AG10803 (cell line): ENCODE data around the gene TMEM101.

Source experiments
- DNase-seq: peaks from one replicate; pipeline ENCODE4 v3.0.0; 2010; ENCODE audit warnings: low read depth
- H3K4me3 ChIP-seq: 2 replicates; pipeline ENCODE4 v1.5.1; 2011; ENCODE audit warnings: mild to moderate bottlenecking, low read length, control low read depth
- TF ChIP-seq, protein P1 (sequence below): conservative IDR thresholded peaks from 2 replicates; pipeline ENCODE4 v1.5.1; 2011; ENCODE audit warnings: mild to moderate bottlenecking, low read length, control low read depth, inconsistent platforms

Gene TMEM101

DNA sequence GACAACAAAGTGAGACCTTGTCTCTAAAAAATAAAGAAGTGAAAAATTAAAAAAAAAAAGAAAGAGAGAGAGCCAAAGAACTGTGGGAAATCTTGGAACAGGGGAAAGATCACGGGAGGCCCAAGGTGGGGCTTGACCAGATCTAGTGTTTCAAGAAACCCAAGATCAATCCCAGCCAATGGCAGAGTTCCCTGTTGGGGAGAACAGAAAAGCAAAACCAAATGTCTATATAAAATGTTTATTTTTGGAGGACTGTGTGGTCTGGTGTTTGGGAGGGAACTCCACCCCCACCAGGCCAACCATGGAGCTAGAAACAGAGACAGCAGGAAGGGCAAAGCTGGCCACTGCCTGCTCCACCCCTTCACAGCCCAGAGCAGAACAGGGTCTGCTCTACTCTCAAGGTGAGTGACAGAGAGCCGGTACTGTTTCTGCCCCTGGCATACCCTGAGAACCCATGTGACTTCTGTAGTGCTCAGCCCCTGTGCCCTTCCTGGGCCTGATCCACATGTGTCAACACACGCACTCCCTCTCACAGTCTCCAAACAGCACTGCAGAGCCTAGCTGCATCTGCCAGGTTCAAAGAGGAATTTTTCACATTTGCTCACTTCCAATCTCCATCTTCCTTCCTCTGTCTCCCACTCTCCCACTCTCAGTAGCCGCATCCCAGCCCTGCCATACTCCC is 3.7 kb downstream of the TMEM101 start:
- TF ChIP-seq, protein P1, sequence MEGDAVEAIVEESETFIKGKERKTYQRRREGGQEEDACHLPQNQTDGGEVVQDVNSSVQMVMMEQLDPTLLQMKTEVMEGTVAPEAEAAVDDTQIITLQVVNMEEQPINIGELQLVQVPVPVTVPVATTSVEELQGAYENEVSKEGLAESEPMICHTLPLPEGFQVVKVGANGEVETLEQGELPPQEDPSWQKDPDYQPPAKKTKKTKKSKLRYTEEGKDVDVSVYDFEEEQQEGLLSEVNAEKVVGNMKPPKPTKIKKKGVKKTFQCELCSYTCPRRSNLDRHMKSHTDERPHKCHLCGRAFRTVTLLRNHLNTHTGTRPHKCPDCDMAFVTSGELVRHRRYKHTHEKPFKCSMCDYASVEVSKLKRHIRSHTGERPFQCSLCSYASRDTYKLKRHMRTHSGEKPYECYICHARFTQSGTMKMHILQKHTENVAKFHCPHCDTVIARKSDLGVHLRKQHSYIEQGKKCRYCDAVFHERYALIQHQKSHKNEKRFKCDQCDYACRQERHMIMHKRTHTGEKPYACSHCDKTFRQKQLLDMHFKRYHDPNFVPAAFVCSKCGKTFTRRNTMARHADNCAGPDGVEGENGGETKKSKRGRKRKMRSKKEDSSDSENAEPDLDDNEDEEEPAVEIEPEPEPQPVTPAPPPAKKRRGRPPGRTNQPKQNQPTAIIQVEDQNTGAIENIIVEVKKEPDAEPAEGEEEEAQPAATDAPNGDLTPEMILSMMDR: no peak
- no peak for DNase-seq
- H3K4me3 ChIP-seq: no peak overlapping the region

DNA sequence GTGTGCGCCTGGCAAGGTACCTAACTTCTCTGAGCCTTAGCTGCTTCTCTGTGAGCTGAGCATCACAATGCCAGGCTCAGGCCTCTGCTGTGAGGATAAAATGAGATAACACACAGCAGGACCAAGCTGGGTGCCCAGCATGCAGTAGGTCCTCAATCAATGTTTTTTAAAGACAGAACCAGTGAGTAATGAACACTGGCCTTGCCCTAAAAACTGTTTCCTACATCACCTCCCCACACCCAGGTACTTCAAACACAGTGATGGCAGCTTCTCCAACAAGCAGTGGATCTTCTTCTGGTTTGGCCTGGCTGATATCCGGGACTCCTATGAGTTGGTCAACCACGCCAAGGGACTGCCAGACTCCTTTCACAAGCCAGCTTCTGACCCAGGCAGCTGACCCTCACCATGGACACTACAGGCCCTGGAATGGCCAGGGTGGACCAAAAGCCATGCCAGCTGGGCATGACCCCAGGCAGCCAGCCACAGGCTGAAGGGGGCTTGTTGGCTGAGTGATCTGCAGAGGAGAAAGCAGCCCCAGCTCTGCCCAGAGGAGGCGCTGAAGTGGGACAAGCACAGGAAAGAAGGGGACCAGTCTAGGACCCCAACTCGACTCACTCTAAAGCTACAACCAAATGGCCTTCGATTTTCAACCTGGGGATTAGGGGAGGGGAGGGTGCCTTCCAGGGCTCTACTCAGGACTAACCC is 6.4 kb downstream of the TMEM101 start:
- TF ChIP-seq, protein P1: no peak
- H3K4me3 ChIP-seq: peak overlapping the region; percentile 74
- no peak for DNase-seq

DNA sequence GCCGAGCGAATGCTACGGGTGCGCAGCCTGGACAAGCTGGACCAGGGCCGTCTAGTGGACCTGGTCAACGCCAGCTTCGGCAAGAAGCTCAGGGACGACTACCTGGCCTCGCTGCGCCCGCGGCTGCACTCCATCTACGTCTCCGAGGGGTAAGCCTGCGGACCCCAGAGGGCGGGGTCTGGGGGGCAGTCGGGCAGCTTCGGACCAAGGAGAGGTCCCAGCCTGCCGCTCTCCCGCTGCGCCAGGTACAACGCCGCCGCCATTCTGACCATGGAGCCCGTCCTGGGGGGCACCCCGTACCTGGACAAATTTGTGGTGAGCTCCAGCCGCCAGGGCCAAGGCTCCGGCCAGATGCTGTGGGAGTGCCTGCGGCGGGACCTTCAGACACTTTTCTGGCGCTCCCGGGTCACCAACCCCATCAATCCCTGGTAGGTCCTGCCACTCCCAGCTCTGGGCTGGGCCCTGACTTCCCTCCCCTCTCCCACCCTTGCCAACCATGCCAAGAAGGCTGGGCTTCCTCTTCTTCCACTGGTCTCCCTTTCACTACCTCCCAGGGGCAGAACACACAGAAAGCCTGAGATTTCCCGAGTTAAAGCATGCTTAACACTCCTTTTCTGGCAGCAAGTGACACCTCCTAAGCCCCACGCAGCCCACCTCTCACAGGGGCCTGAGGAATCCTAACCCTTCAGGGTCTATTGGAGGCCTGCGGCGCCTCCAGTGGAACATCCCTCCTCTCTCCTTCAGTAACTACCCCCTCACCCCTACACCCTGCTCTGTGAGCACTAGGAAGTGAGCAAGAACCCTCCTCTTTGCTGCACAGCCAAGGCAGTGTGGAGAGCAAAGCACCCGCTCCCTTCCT is 7.2 kb downstream of the TMEM101 start:
- peak overlapping the region; percentile 74 for H3K4me3 ChIP-seq
- TF ChIP-seq, protein P1: no peak
- no peak for DNase-seq

DNA sequence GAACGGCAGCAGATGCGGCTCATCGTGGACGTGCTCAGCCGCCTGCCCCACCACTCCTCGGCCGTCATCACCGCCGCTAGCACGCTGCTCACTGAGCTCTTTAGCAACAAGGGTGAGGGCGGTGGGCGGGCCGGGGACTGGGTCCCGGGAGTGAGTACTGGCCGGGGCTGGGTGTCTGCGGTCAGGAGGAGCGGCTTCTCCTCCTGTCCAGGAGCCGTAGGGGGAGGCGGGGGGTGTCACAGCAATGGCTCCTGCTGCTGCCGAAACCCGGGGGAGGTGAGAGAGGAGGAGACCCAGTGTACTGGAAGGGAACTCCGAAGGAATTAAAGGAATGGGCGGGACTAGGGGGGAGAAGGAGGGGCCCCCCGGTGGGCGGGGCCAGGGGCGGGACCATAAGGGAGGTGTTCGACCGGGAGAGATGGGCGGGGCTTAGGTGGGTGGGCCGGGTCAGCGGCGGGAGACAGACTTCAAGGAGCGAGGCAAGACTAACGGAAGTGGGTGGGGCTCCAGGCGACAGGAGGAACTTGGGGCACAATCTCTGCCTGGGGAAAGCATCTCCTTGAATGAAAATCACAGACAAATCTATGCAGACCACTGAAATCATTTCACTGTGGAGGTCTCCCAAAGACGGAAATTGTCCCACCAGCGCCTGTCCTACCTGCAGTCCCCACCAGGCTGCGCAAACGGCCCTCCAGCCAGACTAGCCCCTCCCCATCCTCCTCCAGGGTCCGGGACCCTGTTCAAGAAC is 8.0 kb downstream of the TMEM101 start:
- DNase-seq: peak; percentile 93
- peak overlapping the region; percentile 74 for H3K4me3 ChIP-seq
- TF ChIP-seq, protein P1: peak; percentile 62

DNA sequence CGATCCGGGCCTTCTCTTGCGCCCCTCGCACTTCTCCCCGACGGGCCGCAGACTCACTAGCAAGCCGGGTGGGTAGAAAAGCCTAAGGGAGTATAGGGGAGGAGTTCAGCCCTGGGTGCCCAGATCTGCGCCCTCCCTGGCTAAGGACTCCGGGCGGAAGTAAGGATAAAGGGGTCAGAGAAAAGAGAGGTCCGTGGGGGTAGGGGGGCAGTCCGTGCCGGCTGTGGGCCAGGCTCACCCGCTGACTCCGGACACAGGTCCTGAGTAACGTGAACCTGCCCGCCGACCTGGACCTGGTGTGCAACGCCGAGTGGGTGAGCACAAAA is 8.5 kb downstream of the TMEM101 start:
- peak overlapping the region; percentile 74 for H3K4me3 ChIP-seq
- DNase-seq: no peak
- TF ChIP-seq, protein P1: no peak

DNA sequence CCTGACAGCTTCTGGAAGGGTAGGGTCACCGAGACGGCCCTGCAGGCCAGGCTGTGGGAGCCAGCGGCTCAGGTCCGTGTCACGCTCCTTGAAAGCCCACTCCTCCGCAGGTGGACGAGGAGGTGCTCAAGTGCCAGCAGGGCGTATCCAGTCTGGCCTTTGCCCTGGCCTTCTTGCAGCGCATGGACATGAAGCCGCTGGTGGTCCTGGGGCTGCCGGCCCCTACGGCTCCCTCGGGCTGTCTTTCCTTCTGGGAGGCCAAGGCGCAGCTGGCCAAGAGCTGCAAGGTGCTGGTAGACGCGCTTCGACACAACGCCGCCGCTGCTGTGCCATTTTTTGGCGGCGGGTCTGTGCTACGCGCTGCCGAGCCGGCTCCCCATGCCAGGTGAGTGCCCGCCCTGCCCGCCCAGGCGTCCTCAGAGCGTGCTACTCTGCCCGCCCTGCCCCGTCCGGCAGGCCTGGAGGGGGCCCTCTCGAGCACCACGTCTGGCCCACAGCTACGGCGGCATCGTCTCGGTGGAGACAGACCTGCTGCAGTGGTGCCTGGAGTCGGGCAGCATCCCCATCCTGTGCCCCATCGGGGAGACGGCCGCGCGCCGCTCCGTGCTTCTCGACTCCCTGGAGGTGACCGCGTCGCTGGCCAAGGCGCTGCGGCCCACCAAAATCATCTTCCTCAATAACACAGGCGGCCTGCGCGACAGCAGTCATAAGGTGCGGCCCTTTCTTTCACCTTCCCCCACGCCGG is 9.1 kb downstream of the TMEM101 start:
- TF ChIP-seq, protein P1: peak; percentile 19; the same call in 1 of the 2 replicates
- peak overlapping the region; percentile 74 for H3K4me3 ChIP-seq
- no peak for DNase-seq
